Naive thymus-derived CD4-positive, alpha-beta T cell (primary cell): Measurements from ENCODE around the gene CCDC116. TPM values are rescaled to one million over a fixed set of nuclear protein-coding genes. Genes with fewer than 3 reads are reported as not detected.
"Not testable (repeated sequence)": the region's sequence is repeated elsewhere in the genome, so short reads cannot be mapped to it uniquely, and the experiment has no call there.

ENCODE experiments used
- ATAC-seq: fragments of 150-1000 bp; cut with Tn5 transposase; 2 replicates; pipeline ENCODE4 v1.10.0; 2021; ENCODE audit warnings: mild to moderate bottlenecking, moderate library complexity
- CTCF ChIA-PET: fragments of 350-600 bp; sonication (Branson Sonifier 250); formaldehyde crosslinking; loops from one replicate; lab custom pipeline; 2021; ENCODE audit warnings: antibody characterized with exemption; lab: Charles Lee
- POLR2A ChIA-PET: fragments of 350-600 bp; sonication (Branson Sonifier 250); formaldehyde crosslinking; loops from one replicate; lab custom pipeline; 2021; ENCODE audit warnings: antibody characterized with exemption, inconsistent platforms; lab: Charles Lee
- DNase-seq, 9 donors: peaks; one replicate each; pipeline versions ENCODE4 v3.0.0 to v3.0.0-alpha.2; 2020 to 2022; ENCODE audit warnings: mixed read lengths in 1 of 9
- H3K27ac ChIP-seq: one replicate; pipeline ENCODE4 v1.7.0; 2013; ENCODE audit warnings: mild to moderate bottlenecking, low read depth, low read length, moderate library complexity
- H3K27me3 ChIP-seq, 2 donors: one replicate each; pipeline ENCODE4 v1.7.0; 2013; ENCODE audit warnings: low read length in 2 of 2, mild to moderate bottlenecking in 2 of 2, moderate library complexity in 2 of 2; ENCODE audit not compliant: control insufficient read depth in 2 of 2, insufficient read depth in 2 of 2
- H3K36me3 ChIP-seq, 3 experiments: 1 replicate in 2 of 3; 2 replicates in 1 of 3; pipeline ENCODE4 v1.7.0; 2013; ENCODE audit warnings: low read length in 3 of 3, mild to moderate bottlenecking in 3 of 3, moderate library complexity in 1 of 3; ENCODE audit not compliant: insufficient read depth in 3 of 3, control insufficient read depth in 2 of 3
- H3K4me1 ChIP-seq, 2 donors: one replicate each; pipeline ENCODE4 v1.7.0; 2013; ENCODE audit warnings: low read length in 2 of 2, mild to moderate bottlenecking in 2 of 2, moderate library complexity in 1 of 2; ENCODE audit not compliant: control insufficient read depth in 2 of 2, insufficient read depth in 2 of 2
- H3K4me3 ChIP-seq: 2 replicates; pipeline ENCODE4 v1.7.0; 2013; ENCODE audit warnings: mild to moderate bottlenecking, low read length
- H3K9me3 ChIP-seq, 3 experiments: 1 replicate in 2 of 3; 2 replicates in 1 of 3; pipeline ENCODE4 v1.7.0; 2013; ENCODE audit warnings: low read length in 3 of 3; ENCODE audit not compliant: control insufficient read depth in 2 of 3
- H3K27ac Mint-ChIP-seq, 9 donors: one replicate each; pipeline ENCODE4 v1.8.0; 2020 to 2022; ENCODE audit warnings: mixed read lengths in 9 of 9, mild to moderate bottlenecking in 8 of 9, moderate library complexity in 5 of 9, inconsistent platforms in 2 of 9
- H3K27me3 Mint-ChIP-seq, 5 donors: one replicate each; pipeline ENCODE4 v1.8.0; 2021 to 2022; ENCODE audit warnings: mixed read lengths in 5 of 5, mild to moderate bottlenecking in 1 of 5
- H3K36me3 Mint-ChIP-seq, 5 donors: one replicate each; pipeline ENCODE4 v1.8.0; 2020 to 2022; ENCODE audit warnings: mixed read lengths in 5 of 5, mild to moderate bottlenecking in 3 of 5, inconsistent platforms in 1 of 5
- H3K4me1 Mint-ChIP-seq, 7 donors: one replicate each; pipeline ENCODE4 v1.8.0; 2020 to 2022; ENCODE audit warnings: mixed read lengths in 7 of 7, mild to moderate bottlenecking in 3 of 7, inconsistent platforms in 1 of 7
- H3K4me3 Mint-ChIP-seq, 10 donors: one replicate each; pipeline ENCODE4 v1.8.0; 2020 to 2022; ENCODE audit warnings: mild to moderate bottlenecking in 10 of 10, mixed read lengths in 10 of 10, moderate library complexity in 6 of 10, inconsistent platforms in 2 of 10
- H3K9me3 Mint-ChIP-seq, 11 donors: one replicate each; pipeline ENCODE4 v1.8.0; 2020 to 2022; ENCODE audit warnings: mixed read lengths in 11 of 11, mild to moderate bottlenecking in 4 of 11, inconsistent platforms in 1 of 11, moderate library complexity in 1 of 11
- intact Hi-C, 2 donors: fragments of 100-400 bp; cut with micrococcal nuclease; formaldehyde crosslinking; loops; one replicate each; pipeline ENCODE4 v1.15.1; 2023
- polyA plus RNA-seq, 2 donors: library from polyadenylated mRNA; unstranded; fragments of 300-500 nt; fragmentation: Illumina TruSeq; gene quantifications; one replicate each; pipeline ENCODE4 v1.2.3, GENCODE V29; 2021
- total RNA-seq, 6 experiments: library from RNA in 5 of 6; stranded (reverse) in 5 of 6; gene quantifications; 1 replicate in 5 of 6; 2 replicates in 1 of 6; pipeline ENCODE4 v1.2.3 and lab custom pipeline; 2021 to 2026

The CCDC116 gene
- total and polyA plus RNA-seq, 7 experiments from 2014 or later: 0.21 to 0.43 (median 0.27) TPM; not detected in 3

DNA sequence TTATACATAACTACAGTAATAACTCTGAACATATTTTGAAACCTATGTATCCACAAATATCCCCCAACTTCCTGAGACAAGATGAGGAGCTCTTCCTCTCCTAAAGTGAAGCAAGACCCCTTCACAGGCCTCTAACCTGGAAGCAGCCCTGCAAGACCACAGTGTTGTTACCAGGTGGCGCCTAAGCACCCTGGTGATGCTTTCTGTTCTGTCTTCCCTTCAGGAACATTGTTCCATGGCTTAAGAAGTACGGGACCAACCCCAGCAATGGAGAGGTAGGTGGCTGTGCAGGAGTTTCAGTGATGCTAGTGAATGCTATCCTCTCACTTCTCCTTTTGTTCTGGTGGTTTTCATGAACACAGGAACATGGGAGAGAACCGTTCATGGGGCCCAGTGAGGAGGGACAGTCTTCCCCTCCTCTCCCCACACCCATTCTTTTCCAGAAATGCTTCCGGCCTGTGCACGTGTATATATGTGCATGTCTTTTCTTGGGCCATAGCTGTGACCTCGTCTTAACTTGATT is 39.6 kb downstream of the CCDC116 start:
- Histone ChIP-seq H3K4me1 (peaks cover 0 to 4% of the 10 kb centered on the region in 2 donors), H3K9me3 (no peaks in the 10 kb centered on the region), H3K27ac (no peak overlapping the region), H3K4me3 (no peak overlapping the region), H3K36me3 (peaks cover 26 to 68% (median 35%) of the 10 kb centered on the region in 3 experiments), H3K27me3 (no peaks in the 10 kb centered on the region)
- ChIA-PET CTCF (no interaction called here), POLR2A (interaction anchor here (0.7 kb wide), 1 partner anchor 26 kb away, joined by 3 read pairs; no protein-coding TSS in a partner anchor)
- DNase-seq (no peak), ATAC-seq (no peak)
- Mint-ChIP-seq H3K4me1 (peaks cover 15 to 29% (median 24%) of the 10 kb centered on the region in 7 donors), H3K4me3 (no peak overlapping the region), H3K9me3 (no peaks in the 10 kb centered on the region), H3K27me3 (no peaks in the 10 kb centered on the region), H3K36me3 (peaks cover 11 to 56% (median 29%) of the 10 kb centered on the region in 5 donors), H3K27ac (no peak overlapping the region)
- intact Hi-C loops: loop anchor here in 1 of 2 donors (10.0 kb wide), 1 partner anchor 57 kb away; no protein-coding TSS in a partner anchor

- Mint-ChIP-seq H3K4me3 (no peak overlapping the region), H3K36me3 (peaks cover 11 to 64% (median 28%) of the 10 kb centered on the region in 5 donors), H3K9me3 (no peaks in the 10 kb centered on the region), H3K27me3 (no peaks in the 10 kb centered on the region), H3K27ac (no peak overlapping the region), H3K4me1 (peaks cover 7 to 21% (median 13%) of the 10 kb centered on the region in 7 donors)
- Histone ChIP-seq H3K9me3 (no peaks in the 10 kb centered on the region), H3K4me3 (no peak overlapping the region), H3K27ac (no peak overlapping the region), H3K4me1 (no peaks in the 10 kb centered on the region), H3K27me3 (no peaks in the 10 kb centered on the region), H3K36me3 (peaks cover 26 to 71% (median 35%) of the 10 kb centered on the region in 3 experiments)
- CTCF ChIA-PET: no interaction called here
- DNase-seq (no peak), ATAC-seq (no peak)
- POLR2A ChIA-PET: interaction anchor here (1.9 kb wide), 1 partner anchor 8 kb away, joined by 5 read pairs; the partner anchor contains the start of gene PPIL2
- intact Hi-C loops: loop anchor here in 1 of 2 donors (10.0 kb wide), 1 partner anchor 59 kb away; no protein-coding TSS in a partner anchor
Observed at GRCh38 chr22:21673534-21674321, 41.2 kb downstream of the CCDC116 start.

DNA sequence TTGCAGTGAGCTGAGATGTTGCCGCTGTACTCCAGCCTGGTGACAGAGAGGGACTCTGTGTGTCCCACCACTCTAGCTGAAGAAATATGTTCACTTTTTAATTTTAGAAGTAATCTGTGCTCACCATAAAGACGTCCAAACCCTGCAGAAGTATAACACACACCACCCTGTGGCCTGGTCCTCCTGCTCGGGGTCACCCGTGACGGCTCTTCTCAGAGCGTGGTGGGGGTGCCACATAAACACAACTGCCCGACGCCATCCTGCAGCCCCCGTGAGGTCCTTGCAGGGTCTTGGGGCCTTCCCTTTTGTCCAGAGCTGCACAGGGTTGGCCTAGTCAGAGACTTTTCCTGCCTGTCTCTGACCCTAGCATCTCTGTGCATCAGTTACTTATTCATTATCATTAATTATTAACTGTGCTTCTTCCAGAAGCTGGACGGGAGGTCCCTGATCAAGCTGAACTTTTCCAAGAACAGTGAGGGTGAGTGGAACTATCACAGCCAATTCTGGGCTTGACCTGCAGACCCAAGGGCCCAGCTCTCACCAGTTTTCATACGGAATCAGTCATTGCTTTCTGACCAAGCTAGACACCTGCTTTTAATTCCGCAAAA is 42.2 kb downstream of the CCDC116 start:
- H3K27me3 ChIP-seq: no peaks in the 10 kb centered on the region
- intact Hi-C loops: loop anchor here in 1 of 2 donors (10.0 kb wide), 1 partner anchor 60 kb away; no protein-coding TSS in a partner anchor
- ChIA-PET POLR2A (interaction anchor here (0.6 to 1.9 kb wide), 2 partner anchors 9 to 274 kb away, joined by 5 read pairs; partner anchors contain the start of gene PPIL2), CTCF (no interaction called here)
- Mint-ChIP-seq H3K4me1 (peaks cover 3 to 15% (median 6%) of the 10 kb centered on the region in 7 donors), H3K4me3 (no peak overlapping the region), H3K36me3 (peaks cover 11 to 63% (median 25%) of the 10 kb centered on the region in 5 donors), H3K27ac (no peak overlapping the region), H3K27me3 (no peaks in the 10 kb centered on the region), H3K9me3 (no peaks in the 10 kb centered on the region)
- H3K27ac ChIP-seq: no peak overlapping the region
- DNase-seq: no peak
- H3K4me3 ChIP-seq: no peak overlapping the region
- peaks cover 24 to 64% (median 35%) of the 10 kb centered on the region in 3 experiments for H3K36me3 ChIP-seq
- no peaks in the 10 kb centered on the region for H3K9me3 ChIP-seq
- H3K4me1 ChIP-seq: no peaks in the 10 kb centered on the region
- ATAC-seq: no peak

DNA sequence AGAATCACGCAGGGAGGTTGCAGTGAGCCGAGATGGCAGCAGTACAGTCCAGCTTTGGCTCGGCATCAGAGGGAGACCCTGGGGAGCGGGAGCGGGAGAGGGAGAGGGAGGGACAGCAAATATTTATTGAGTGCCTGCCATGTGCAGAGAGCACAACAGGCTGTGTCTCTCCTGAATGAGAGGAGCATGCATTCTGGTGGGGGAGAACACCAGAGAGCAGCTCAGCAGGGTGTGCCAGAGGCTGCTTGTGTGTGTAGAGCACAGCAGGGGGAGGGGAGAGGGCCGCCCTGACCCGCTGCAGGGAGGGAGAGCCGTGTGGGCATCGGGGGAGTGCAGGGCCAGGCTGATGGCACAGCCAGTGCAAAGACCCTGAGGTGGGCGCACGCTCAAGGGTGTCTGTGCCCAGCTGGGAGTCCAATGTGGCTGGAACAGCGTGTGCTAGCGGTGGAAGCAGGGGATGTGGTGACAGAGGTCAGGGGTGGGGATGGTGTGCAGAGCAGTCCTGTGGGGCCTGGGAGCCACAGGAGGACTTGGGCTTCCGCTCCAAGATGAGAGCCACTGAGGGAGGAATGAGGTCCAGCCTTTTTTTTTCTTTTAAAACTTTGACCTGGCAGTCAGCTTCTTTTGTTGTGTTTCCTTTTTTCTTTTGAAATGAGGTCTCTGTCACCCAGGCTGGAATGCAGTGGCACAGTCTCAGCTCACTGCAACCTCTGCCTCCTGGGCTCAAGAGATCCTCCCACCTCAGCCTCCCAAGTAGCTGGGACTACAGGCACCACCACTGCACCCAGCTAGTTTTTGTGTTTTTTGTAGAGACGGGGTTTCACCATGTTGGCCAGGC is 45.3 kb downstream of the CCDC116 start:
- intact Hi-C loops: loop anchor here in 1 of 2 donors (10.0 kb wide), 1 partner anchor 63 kb away; no protein-coding TSS in a partner anchor
- peak overlapping the region in 1 of 9 donors; percentile 14 for H3K27ac Mint-ChIP-seq
- peaks cover under 1 to 58% (median 17%) of the 10 kb centered on the region in 3 experiments for H3K36me3 ChIP-seq

GRCh38 chr22:21678842-21679241 is 46.3 kb downstream of the CCDC116 start:
- H3K36me3 Mint-ChIP-seq: peaks cover 0 to 50% (median 18%) of the 10 kb centered on the region in 5 donors
- ATAC-seq, H3K4me1 ChIP-seq, H3K9me3 Mint-ChIP-seq, H3K27me3 Mint-ChIP-seq, H3K4me3 Mint-ChIP-seq, H3K9me3 ChIP-seq, CTCF ChIA-PET, H3K4me3 ChIP-seq, H3K27me3 ChIP-seq, H3K27ac Mint-ChIP-seq, DNase-seq, POLR2A ChIA-PET, H3K27ac ChIP-seq: not testable (repeated sequence)
- intact Hi-C loops: loop anchor here in 1 of 2 donors (10.0 kb wide), 1 partner anchor 64 kb away; no protein-coding TSS in a partner anchor
- peaks cover 0 to 56% (median 13%) of the 10 kb centered on the region in 3 experiments for H3K36me3 ChIP-seq
- H3K4me1 Mint-ChIP-seq: peaks cover 0 to 12% (median 0%) of the 10 kb centered on the region in 7 donors

More for the DNA sequence above, 45.3 kb downstream of the CCDC116 start:
- H3K4me3 Mint-ChIP-seq: no peak overlapping the region
- no peaks in the 10 kb centered on the region for H3K9me3 Mint-ChIP-seq
- H3K27me3 Mint-ChIP-seq: no peaks in the 10 kb centered on the region
- peaks cover 0 to 12% (median 0%) of the 10 kb centered on the region in 7 donors for H3K4me1 Mint-ChIP-seq
- Histone ChIP-seq H3K4me3 (no peak overlapping the region), H3K27me3 (no peaks in the 10 kb centered on the region), H3K9me3 (no peaks in the 10 kb centered on the region), H3K27ac (no peak overlapping the region), H3K4me1 (no peaks in the 10 kb centered on the region)
- peaks cover 6 to 51% (median 22%) of the 10 kb centered on the region in 5 donors for H3K36me3 Mint-ChIP-seq
- ChIA-PET CTCF (no interaction called here), POLR2A (no interaction called here)
- DNase-seq (no peak), ATAC-seq (no peak)

GRCh38 chr22:21679383-21679782 is 46.8 kb downstream of the CCDC116 start:
- Mint-ChIP-seq H3K27me3 (no peaks in the 10 kb centered on the region), H3K9me3 (no peaks in the 10 kb centered on the region), H3K4me3 (no peak overlapping the region), H3K27ac (no peak overlapping the region), H3K4me1 (peaks cover 0 to 12% (median 0%) of the 10 kb centered on the region in 7 donors), H3K36me3 (peaks cover 0 to 46% (median 17%) of the 10 kb centered on the region in 5 donors)
- Histone ChIP-seq H3K36me3 (peaks cover 0 to 52% (median 8%) of the 10 kb centered on the region in 3 experiments), H3K4me1 (no peaks in the 10 kb centered on the region), H3K9me3 (no peaks in the 10 kb centered on the region), H3K27ac (no peak overlapping the region), H3K27me3 (no peaks in the 10 kb centered on the region), H3K4me3 (no peak overlapping the region)
- intact Hi-C loops: loop anchor here in 1 of 2 donors (10.0 kb wide), 1 partner anchor 65 kb away; no protein-coding TSS in a partner anchor
- DNase-seq (no peak), ATAC-seq (no peak)
- POLR2A ChIA-PET: no interaction called here
- CTCF ChIA-PET: no interaction called here
